IPS DF 4.7 (cell line): Measurements from ENCODE around the gene CDKN1A.
"Not testable (repeated sequence)": the region's sequence is repeated elsewhere in the genome, so short reads cannot be mapped to it uniquely, and the experiment has no call there.

Source experiments
- DNase-seq: peaks from one replicate; pipeline ENCODE4 v3.0.0-alpha.2; 2013; ENCODE audit warnings: low spot score; ENCODE audit errors: extremely low read depth

CDKN1A gene

DNA sequence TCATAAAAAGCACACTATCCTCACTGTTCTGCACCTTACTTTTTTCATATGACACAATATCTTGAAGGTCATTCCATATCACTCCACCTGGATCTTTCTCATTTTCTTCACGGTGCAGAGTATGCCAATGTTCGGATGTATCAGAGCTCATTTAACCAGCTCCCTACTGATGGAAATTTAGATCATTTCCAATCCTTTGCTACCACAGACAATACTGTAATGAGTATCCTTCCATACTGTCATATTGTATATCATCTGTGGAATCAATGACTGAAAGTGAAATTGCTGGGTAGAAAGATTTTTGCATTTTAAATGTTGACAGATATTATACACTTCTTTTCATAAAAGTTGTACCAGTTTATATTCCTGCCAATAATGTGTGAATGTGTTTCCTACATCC, 16.9 kb downstream of the CDKN1A start:
- DNase-seq = no peak

DNA sequence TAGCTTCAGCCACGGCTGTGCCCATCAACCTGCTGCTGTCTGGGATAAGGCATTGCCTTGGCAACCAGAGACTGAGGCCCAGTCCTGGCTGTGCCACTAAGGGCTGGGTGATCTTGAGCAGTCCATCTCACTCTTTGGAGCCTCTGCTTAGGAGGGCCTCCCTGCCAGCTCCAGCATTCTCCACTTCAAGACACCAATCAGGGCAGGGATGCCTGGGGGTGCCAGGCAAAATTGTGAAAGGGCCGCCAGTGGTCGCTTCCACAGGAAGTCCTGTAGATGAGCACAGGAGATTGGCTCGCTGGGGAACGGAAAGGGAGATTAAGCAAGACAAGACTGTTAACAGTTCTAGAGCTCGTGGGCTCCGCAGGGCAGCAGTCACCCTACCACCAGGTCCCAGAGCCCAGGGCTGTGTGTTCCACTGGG, 19.0 kb downstream of the CDKN1A start, which contains the start of gene RAB44:
TSS of gene RAB44 (plus strand) at position 346 of the 423 bp plus-strand sequence. CDS start 6,410 bp downstream, outside the sequence.
- DNase-seq = no peak

DNA sequence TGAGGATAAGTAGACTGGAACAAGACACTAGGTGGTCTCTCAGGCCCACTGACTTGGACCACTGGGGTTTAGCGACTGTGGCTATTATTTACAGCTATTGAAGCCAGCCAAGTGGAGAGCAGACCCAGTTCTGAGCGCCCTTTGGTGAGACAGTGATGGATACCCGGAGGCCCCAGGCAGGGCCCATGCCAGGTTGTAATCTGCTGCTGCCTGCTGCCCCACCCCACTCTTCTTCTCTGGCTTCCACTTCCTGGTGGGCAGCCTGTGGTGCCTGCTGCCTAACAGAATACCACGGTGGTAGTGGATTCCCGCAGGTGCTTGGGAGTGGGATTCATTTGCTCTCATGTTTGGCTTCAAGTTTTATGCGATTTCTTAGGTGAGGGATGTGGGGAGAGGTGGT, 19.7 kb downstream of the CDKN1A start:
- no peak for DNase-seq

DNA sequence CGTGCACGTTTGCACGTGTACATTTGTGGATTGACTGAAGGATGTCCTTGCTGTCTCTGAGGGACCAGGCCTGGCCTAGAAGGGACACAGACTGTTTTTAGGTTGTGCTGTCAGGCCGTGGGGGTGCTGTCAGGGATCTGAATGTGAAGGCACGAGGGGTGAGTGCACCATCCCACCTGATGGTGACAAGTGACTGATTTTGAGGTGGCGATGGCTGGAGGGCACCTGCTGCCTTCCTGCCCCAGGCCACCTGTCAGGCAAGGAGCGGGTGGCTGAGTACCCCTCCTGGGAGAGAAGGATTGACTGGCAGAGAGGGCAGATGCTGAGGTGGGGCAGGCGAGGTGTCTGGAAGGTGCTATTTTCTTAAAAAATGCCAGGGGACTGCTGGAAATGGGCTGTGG, 20.4 kb downstream of the CDKN1A start:
- DNase-seq = no peak

DNA sequence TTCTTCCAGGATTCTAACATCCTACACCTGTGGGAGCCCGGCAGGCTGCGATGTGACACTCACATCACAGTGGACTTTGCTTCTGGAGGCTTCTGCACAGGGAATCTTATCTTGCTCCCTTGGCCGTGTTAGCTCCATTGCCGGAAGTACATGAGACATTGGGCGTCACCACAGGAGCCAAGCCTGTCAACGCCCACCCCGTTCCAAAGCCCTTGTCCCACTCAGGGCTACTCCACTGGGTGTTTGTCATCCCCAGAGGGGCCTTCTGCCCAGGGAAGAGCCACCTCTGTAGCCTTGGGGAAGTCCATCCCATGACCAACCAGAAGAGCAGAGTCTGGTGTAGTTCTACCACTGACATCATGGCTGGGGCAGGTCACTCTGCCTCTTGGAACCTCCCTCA, 20.8 kb downstream of the CDKN1A start:
- DNase-seq = no peak

DNA sequence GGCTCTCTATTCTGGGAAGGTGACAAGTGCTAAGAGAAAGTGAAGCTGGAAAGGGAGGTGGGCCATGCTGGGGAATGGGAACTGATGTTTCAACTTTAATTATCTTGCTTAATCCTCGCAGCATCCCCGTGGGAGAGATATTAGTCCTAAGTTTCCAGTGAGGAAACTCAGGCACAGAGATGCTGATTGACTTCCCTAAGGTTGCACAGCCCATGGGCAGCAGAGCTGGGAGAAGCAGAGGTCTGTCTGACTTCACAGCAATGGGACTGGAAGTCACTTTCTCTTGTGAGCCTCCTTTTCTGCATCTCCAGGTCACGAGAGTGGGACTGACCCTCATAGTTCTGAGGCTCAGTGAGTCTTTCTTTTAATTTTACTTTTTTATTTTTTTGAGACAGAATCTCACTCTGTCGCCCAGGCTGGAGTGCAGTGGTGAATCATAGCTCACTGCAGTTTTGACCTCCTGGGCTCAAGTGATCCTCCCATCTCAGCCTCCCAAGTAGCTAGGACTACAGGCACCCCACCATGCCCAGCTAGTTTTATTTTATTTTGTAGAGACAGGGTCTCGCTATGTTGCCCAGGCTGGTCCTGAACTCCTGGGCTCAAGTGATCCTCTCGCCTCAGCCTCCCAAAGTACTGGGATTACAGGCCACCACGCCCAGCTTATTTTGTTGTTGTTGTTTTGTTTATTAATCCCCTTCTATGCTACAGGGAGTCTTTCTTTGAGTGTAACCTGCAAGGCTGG, 21.7 kb downstream of the CDKN1A start:
- no peak for DNase-seq

DNA sequence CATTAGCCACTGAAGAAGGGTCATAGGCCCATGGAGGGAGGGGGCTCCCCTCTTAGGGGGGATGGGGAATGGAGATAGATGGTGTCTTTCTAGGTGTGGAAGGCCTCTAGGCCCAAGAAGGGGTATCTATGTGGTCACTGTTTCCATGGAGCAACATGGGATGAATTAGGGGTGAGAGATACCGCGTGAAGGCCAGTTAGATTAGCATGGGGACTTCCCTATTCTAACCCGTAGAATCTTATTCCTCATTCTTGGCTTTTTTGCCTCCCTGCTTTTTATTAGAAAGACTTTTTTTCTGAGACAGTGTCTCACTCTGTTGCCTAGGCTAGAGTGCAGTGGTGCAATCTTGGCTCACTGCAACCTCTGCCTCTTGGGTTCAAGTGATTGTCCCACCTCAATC, 22.3 kb downstream of the CDKN1A start:
- no peak for DNase-seq

DNA sequence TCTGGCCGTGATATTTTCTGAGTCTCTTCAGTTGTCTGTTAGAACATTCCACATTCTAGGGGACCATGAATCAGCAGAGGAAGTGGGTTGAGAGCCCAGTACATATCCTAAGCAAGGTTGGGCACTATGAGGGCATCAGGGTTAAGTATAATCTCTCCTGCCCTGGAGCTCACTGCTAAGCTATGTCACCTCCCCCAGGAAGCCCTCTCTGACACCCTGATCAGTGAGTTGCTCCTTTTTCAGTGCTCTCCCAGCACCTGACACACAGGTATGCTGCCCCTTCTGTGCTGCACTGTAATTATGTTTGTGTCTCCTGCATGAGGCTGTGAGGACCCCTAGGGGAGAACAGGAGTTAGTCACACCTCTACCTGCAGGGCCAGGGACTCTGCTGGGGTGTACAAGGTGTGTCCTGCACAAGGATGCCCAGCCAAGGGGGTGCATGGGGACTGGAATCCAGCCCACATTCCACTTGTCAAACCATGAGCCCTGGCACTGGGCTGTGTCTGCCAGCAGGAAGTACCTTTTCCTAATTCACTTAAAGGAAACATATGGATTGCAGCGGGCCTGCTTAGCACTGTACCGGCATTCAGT, 23.0 kb downstream of the CDKN1A start:
- no peak for DNase-seq

DNA sequence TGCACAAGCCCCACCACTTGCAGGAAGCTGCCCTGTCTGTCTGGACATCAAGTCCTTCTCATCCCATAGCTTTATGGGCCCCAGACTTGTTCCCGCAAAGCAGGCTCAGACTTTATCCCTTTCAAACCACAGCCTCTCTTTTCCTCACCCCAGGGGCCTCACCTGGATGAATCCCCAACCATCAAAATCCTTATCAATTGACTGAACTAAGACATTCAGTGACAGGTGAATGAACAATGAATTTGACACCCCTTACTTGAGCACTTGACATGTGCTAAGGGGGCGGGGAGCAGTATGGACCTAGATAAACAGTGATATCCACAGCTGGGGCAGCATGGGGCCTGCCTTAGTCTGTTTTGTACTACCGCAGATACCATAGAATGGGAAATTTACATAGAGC, 24.1 kb downstream of the CDKN1A start:
- DNase-seq = no peak

DNA sequence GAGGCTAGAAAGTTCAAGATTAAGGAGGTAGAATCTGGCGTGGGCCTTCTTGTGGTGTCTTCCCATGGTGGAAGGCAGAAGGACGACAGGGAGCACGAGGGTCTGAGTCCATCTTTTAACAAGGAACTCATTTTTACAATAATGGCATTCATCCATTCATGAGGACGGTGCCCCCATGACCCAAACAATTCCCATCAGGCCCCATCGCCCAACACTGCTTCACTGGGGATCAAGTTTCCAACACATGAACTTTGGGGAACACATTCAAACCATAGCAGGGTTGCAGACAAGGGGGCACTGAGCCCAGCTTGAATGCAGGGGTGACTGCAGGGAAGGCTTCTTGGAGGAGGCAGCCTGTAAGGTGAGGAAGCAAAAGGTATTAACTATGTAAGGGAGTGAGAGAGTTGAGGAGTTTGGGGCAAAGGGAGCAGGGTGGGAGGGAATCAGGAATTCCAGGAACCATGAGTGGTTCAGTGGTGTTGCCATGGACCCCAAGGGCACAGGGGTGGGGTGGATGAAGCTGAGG, 24.6 kb downstream of the CDKN1A start:
- DNase-seq = no peak

DNA sequence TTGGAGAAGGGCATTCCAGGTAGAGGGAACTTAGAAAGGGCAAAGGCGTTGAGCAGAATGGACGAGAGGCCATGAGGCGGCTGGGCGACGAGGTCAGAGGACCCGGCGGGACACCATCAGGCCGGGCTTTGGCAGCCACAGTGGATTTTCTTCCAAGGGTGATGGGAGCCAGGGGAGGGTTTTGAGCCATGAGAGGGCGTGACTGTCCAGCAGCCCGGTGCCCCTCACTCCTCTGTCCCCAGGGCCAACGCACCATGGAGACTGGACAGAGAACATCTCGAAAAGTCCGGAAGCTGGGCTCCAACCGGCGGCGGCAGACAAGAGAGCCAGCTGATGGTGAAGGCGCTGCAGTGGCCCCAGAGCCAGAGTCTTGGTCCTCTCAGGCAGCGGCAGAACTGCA, 25.5 kb downstream of the CDKN1A start:
- DNase-seq = no peak

DNA sequence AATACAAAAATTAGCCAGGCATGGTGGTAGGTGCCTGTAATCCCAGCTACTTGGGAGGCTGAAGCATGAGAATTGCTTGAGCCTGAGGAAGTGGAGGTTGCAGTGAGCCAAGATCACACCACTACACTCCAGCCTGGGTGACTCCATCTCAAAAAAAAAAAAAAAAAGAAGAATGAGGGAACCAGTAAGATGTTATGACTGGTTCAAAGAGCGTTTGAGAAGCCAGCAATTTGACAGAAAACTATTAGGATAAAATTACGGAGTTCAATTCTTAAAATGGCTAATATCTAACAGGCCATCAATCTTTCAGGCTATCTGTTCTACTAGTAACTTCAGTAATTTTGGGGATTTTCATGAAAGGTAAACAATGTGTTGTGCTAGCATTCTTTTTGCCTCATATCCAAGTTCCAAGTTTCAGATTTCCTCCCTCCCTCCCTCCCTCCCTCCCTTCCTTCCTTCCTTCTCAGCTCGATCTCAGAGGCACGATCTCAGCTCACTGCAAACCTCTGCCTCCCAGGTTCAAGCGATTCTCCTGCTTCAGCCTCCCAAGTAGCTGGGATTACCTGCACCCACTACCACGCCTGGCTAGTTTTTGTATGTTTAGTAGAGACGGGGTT, 26.6 kb downstream of the CDKN1A start:
- DNase-seq = not testable (repeated sequence)

DNA sequence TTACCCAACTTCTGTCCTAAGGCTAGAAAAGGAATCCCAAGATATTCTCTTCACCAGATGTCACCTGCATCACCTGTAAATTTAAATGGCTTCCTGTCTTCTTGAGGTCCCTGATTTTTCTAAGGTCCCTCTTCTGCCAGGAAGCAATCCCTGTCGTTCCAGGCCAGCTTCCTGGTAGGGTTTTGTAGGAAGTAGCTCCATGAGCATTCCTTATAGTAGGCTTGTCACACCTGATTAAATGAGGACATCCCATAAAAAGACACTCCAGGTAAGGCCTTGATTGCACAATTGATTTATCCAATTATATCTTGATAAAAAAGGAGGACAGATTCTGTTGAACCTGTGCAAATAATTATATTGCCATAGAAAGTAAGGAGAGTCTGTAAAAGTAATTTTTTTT, 27.8 kb downstream of the CDKN1A start:
- DNase-seq = no peak

DNA sequence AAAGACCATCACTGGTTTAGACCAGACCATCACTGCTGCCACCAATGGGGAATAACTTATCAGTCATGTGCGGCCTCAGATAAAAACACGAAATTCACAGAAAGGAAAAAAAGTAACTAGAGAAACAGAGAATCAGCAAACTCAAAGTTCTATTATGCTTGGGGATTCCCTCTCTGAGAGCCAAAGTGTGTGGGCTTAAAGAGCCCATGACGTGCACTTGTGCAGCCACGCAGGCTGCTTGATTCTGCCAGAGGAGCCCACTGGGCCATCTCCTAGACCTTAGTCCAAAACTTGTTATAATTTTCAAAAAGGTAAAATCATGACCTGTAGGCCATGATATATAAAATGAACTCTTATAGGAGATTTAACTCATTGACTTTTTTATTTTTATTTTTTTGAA, 34.3 kb downstream of the CDKN1A start:
- no peak for DNase-seq

DNA sequence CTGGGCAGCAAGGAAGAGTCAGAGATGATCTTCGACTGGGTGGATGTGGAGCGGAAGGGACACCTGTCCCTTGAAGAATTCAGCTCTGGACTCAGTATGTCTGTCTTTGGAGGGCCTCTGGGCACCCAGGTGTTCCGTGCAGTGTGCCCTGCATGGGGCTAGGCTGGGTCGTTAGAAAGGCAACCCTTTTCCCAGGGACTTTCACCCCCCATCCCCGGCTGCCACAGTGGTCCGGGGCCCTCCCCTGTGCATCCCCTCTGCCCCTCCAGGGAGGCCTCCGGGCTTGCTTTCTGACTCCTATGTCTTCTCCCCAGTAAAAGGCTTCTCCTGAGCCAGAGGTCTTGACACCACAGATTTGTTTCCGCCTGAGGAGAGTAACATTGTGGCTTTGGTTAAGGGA, 35.3 kb downstream of the CDKN1A start:
- no peak for DNase-seq

DNA sequence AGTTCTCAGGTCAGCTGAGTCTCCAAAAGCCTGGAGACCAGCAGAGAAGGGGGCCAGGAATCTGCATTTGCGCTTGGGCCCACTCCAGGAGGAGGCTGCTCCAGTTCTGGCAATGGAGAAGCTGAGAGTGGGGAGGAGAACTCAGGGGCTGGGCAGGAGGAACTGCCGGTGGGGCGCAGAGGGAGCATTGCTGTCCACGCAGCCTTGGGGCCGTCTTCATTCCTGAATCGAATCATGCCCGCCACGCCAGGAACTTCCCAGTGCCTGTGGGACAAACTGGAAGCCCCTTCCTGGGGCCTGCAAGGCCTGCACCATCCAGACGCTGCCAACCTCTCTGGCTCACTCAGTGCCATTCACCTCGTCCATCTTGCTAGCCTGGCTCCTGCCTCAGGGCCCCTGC, 36.0 kb downstream of the CDKN1A start:
- no peak for DNase-seq

DNA sequence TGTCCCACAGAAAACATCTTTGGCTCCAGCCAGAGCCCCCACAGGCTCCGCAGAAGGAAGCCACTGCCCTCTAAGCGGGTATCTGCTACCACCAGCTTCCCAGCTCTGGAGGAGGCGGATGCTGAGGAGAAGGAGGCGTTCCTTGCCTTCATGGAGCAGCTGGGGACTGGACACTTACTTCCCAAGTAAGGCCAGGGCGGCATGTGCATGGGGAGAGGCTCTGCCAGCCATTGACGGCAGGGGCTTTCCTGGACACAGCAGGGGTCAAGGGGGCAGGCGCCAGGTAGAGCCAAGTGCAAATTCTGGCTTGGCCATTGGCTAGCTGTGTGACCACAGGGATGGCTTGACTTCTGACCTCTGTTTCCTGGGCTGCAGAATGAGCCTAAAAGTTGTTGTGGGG, 37.0 kb downstream of the CDKN1A start:
- DNase-seq = no peak

DNA sequence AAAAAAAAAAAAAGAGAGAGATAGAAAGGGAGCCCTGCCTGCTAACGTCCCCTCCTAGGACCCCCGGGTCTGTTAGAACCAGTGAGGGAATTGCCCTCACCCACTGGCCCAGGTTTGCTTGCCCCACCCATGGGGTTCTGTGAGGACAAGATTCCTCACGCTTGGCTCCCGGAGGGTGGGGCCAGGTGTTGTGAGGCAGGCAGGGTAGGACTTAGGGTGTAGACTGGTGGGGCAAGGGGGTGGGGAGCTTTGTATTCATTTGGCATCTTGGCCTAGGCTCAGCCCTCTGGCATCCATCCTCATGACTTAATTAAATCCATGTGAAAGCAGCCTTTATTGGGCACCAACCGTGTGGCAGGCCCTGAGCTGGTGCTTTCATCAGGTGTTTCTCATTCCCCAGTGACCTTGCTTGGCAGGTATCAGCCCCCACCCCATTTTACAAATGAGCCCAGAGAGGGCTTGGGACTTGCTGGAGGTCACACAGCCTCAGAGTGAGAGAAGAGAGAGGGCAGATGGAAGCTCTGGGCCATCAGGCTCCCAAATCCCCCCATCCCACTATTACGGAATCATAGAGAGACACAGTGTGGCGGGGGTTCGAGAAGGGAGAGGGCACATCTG, 38.1 kb downstream of the CDKN1A start:
- no peak for DNase-seq

DNA sequence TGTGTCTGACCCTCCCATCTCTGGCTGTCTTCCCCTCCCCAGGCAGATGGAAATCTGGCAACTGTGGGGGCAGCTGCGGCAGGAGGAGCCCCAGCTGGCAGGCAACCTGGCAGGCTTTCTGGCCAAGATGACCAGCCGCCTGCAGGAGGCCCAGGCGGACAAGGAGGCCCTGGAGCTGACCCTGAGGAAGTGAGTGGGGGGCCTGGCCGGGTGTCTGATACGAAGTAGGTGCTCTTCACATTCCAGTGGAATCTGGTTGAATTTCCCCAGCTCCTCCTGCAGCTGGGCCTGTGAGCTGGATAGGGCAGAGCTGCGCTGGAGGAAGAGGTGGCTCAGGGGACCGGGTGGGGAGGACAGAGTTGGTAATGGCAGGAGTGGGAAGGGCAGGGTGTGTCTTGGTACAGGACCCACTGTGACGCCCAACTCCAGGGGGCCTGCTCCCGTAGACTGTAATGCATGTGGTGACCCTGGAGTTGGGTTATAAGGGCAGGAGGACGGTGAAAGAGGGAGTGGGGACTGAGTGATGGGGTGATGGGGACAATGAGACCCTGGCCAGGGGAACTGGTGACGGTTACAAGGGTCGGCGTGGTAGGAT, 38.8 kb downstream of the CDKN1A start:
- DNase-seq = no peak

DNA sequence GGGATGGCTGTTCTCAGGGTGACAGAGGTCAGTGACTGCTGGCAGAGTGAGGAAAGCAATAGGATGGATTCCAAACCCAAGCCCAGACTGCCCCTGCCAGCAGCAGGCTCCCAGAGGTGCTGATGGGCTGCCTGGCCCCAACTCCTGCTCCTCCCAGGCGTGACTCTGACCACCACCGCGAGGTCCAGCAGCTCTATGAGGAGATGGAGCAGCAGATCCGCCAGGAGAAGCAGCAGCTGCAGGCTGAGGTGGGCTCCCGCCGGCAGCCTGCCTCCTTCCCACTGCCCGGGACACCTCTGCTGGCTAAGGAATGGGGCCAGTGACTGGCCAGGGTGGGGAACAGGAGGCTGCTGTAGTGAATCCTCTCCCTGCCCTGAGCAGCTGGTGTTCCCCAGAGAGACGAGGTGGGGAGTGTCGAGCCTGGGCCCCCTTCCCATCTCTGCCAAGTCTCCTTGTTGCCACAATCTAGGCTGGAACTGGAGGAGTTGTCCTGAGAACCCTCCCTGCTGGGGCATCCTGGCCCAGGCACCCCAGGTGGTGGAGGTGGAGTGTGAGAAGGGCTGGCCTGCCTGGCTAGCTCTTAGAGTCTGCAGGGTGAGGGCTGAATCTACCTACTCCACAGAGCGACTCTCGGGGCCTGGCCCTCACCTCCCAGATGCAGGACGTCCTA, 39.5 kb downstream of the CDKN1A start:
- no peak for DNase-seq

DNA sequence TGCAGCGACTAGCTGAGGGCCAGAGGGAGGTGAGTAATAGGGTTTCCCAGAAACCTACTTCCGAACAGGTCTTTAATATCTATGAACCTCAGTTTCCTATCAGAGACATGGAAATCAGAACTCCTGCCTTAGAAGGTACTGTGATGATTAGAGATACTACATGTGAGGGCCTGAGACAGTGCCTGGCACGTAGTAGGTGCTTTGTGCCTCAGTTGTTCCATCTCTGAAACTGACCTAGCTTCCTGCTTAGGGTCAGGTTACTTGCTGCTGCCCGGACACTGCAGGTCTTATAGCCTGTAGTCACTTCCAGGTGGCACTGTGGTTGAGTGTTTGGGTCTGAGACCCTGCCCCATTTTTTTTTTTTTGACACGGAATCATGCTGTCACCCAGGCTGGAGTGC, 40.0 kb downstream of the CDKN1A start:
- DNase-seq = no peak
